Loucy (cell line): ENCODE data around the gene SCCPDH.

Experiments
- H2AFZ ChIP-seq: fragments of 200-600 bp; sonication (generic); 2 replicates; pipeline ENCODE4 v1.6.0; 2016; ENCODE audit warnings: antibody characterized with exemption, mild to moderate bottlenecking, low read length, moderate library complexity
- H3F3A ChIP-seq: fragments of 200-600 bp; 2 replicates; pipeline ENCODE4 v1.6.0; 2016; ENCODE audit warnings: antibody characterized with exemption, low read depth, mild to moderate bottlenecking
- H3K27me3 ChIP-seq: fragments of 200-600 bp; sonication (generic); 2 replicates; pipeline ENCODE4 v1.6.1; 2014; ENCODE audit warnings: low read length, mild to moderate bottlenecking; ENCODE audit not compliant: insufficient read depth, poor library complexity, severe bottlenecking
- H3K36me3 ChIP-seq: fragments of 200-600 bp; sonication (generic); 2 replicates; pipeline ENCODE4 v1.6.1; 2016; ENCODE audit warnings: low read length; ENCODE audit not compliant: insufficient read depth
- H3K4me1 ChIP-seq: fragments of 200-600 bp; sonication (generic); 2 replicates; pipeline ENCODE4 v1.5.1; 2014; ENCODE audit warnings: low read length, mild to moderate bottlenecking; ENCODE audit not compliant: insufficient read depth, poor library complexity, severe bottlenecking
- H3K4me2 ChIP-seq: fragments of 200-600 bp; sonication (generic); 2 replicates; pipeline ENCODE4 v1.6.0; 2014; ENCODE audit warnings: antibody characterized with exemption, low read length, low read depth, mild to moderate bottlenecking; ENCODE audit not compliant: poor library complexity, severe bottlenecking
- H3K4me3 ChIP-seq: fragments of 200-600 bp; sonication (generic); 2 replicates; pipeline ENCODE4 v1.5.1; 2014; ENCODE audit warnings: low read length, mild to moderate bottlenecking, mixed read lengths; ENCODE audit not compliant: poor library complexity, severe bottlenecking
- H3K79me2 ChIP-seq: fragments of 200-600 bp; sonication (generic); 2 replicates; pipeline ENCODE4 v1.6.1; 2014; ENCODE audit warnings: low read length; ENCODE audit not compliant: insufficient read depth
- H3K9ac ChIP-seq: fragments of 200-600 bp; sonication (generic); 2 replicates; pipeline ENCODE4 v1.6.0; 2014; ENCODE audit warnings: mild to moderate bottlenecking, low read depth, low read length, moderate library complexity; ENCODE audit not compliant: poor library complexity, severe bottlenecking
- H3K9me2 ChIP-seq: fragments of 200-600 bp; sonication (generic); replicated peaks from 2 replicates; pipeline ENCODE4 v1.6.1; 2016; ENCODE audit warnings: low read depth, low read length, mixed read lengths
- H3K9me3 ChIP-seq: fragments of 200-600 bp; sonication (generic); 2 replicates; pipeline ENCODE4 v1.6.1; 2014; ENCODE audit warnings: mild to moderate bottlenecking, antibody characterized with exemption, low read length, low read depth; ENCODE audit not compliant: insufficient read depth
- H4K20me1 ChIP-seq: fragments of 200-600 bp; sonication (generic); 2 replicates; pipeline ENCODE4 v1.6.0; 2014; ENCODE audit warnings: antibody characterized with exemption, low read length, mild to moderate bottlenecking; ENCODE audit not compliant: insufficient read depth, poor library complexity, severe bottlenecking
- CTCF ChIP-seq: fragments of 200-600 bp; sonication (generic); conservative IDR thresholded peaks from 2 replicates; pipeline ENCODE4 v1.5.1; 2014; ENCODE audit warnings: mild to moderate bottlenecking, antibody characterized with exemption, low read length
- EZH2phosphoT487 ChIP-seq: fragments of 200-600 bp; IDR thresholded peaks from 2 replicates; pipeline ENCODE4 v1.6.1; 2018; ENCODE audit warnings: antibody characterized with exemption, mild to moderate bottlenecking, moderate library complexity, borderline replicate concordance

The SCCPDH gene

DNA sequence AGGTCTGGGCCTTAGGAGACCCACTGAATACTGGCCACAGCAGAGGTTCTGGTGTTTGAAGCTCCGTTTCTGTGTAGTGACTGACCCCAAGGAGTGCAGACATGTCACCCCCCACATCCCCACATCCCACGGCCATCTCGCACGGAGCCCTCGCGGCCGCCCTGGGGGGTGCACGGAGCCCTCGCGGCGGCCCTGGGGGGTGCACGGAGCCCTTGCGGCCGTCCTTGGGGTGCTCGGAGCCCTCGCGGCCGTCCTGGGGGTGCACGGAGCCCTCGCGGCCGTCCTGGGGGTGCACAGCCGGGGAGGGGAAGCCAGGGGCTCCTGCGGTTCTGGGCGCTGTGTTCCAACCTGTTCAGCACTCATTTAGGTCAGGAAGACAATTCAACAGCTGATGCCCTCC lies 68.4 kb downstream of the SCCPDH start:
- Histone ChIP-seq H3K27me3 (no peaks in the 10 kb centered on the region), H3K4me1 (peaks cover 5% of the 10 kb centered on the region)

GRCh38 chr1:246793356-246793896 lies 69.2 kb downstream of the SCCPDH start:
- Histone ChIP-seq H3K9me2 (no peaks in the 10 kb centered on the region), H3K36me3 (no peaks in the 10 kb centered on the region), H3K79me2 (no peaks in the 10 kb centered on the region), H3K4me2 (no peak overlapping the region), H3F3A (no peaks in the 10 kb centered on the region), H2AFZ (no peak overlapping the region), H3K27me3 (no peaks in the 10 kb centered on the region), H3K4me3 (no peak overlapping the region), H3K4me1 (peaks cover 5% of the 10 kb centered on the region), H3K9me3 (no peaks in the 10 kb centered on the region), H3K9ac (no peak overlapping the region), H4K20me1 (no peaks in the 10 kb centered on the region)
- TF ChIP-seq EZH2phosphoT487 (no peak), CTCF (no peak)

More for the DNA sequence above, 68.4 kb downstream of the SCCPDH start:
- Histone ChIP-seq H2AFZ (no peak overlapping the region), H3K9ac (no peak overlapping the region), H3K4me3 (no peak overlapping the region), H3F3A (no peaks in the 10 kb centered on the region), H3K79me2 (no peaks in the 10 kb centered on the region), H3K9me3 (no peaks in the 10 kb centered on the region), H3K9me2 (no peaks in the 10 kb centered on the region), H4K20me1 (no peaks in the 10 kb centered on the region), H3K36me3 (no peaks in the 10 kb centered on the region), H3K4me2 (no peak overlapping the region)
- TF ChIP-seq CTCF (no peak), EZH2phosphoT487 (no peak)

- H3K4me3 ChIP-seq, result no peak overlapping the region
- H3K36me3 ChIP-seq, result no peaks in the 10 kb centered on the region
- no peaks in the 10 kb centered on the region for H3K9me2 ChIP-seq
- no peaks in the 10 kb centered on the region for H4K20me1 ChIP-seq
- H2AFZ ChIP-seq, result no peak overlapping the region
- no peaks in the 10 kb centered on the region for H3K79me2 ChIP-seq
- H3K4me2 ChIP-seq, result no peak overlapping the region
- H3K4me1 ChIP-seq, result peaks cover 5% of the 10 kb centered on the region
- TF ChIP-seq EZH2phosphoT487 (no peak), CTCF (no peak)
- H3K9ac ChIP-seq, result no peak overlapping the region
- no peaks in the 10 kb centered on the region for H3K9me3 ChIP-seq
- H3F3A ChIP-seq, result no peaks in the 10 kb centered on the region
- H3K27me3 ChIP-seq, result no peaks in the 10 kb centered on the region
Measured at GRCh38 chr1:246794048-246794827, 70.0 kb downstream of the SCCPDH start.
